ENCODE measurements around the gene COLEC11.

COLEC11 gene

GRCh38 chr2:3585261-3586109, 9.4 kb upstream of the COLEC11 start:
- DNase-seq, result no peak

- DNase-seq, result no peak
These were observed 8.7 kb upstream of the COLEC11 start for GRCh38 chr2:3586220-3586619.

- no peak for DNase-seq
These were observed 7.9 kb upstream of the COLEC11 start for GRCh38 chr2:3587021-3587420.

GRCh38 chr2:3587432-3587831, 7.5 kb upstream of the COLEC11 start:
- DNase-seq, result no peak

- DNase-seq, result no peak
These were observed 6.8 kb upstream of the COLEC11 start for GRCh38 chr2:3588084-3588483.

GRCh38 chr2:3589086-3589485, 5.8 kb upstream of the COLEC11 start:
- no peak for DNase-seq

GRCh38 chr2:3595404-3595803, 492 bp downstream of the COLEC11 start:
- DNase-seq, result no peak

- DNase-seq, result no peak
These were observed 1.1 kb downstream of the COLEC11 start for GRCh38 chr2:3595985-3596384.

- DNase-seq, result no peak
These were observed 2.0 kb downstream of the COLEC11 start for GRCh38 chr2:3596901-3597417.

- no peak for DNase-seq
These were observed 2.7 kb downstream of the COLEC11 start for GRCh38 chr2:3597567-3597966.

GRCh38 chr2:3598197-3598910, 3.4 kb downstream of the COLEC11 start:
- peak; percentile 12 to 15 for DNase-seq

- DNase-seq, result peak; percentile 56 to 63
These were observed 4.3 kb downstream of the COLEC11 start for GRCh38 chr2:3598912-3599854.

GRCh38 chr2:3600256-3600855, 5.4 kb downstream of the COLEC11 start:
- DNase-seq, result no peak

- no peak for DNase-seq
These were observed 6.8 kb downstream of the COLEC11 start for GRCh38 chr2:3601561-3602271.

- DNase-seq, result no peak
These were observed 7.8 kb downstream of the COLEC11 start for GRCh38 chr2:3602553-3603339.

- no peak for DNase-seq
These were observed 8.8 kb downstream of the COLEC11 start for GRCh38 chr2:3603536-3604206.

GRCh38 chr2:3604207-3604877, 9.4 kb downstream of the COLEC11 start:
- DNase-seq, result no peak

- DNase-seq, result peak in 1 of 2 experiments; percentile 26
These were observed 10.4 kb downstream of the COLEC11 start for GRCh38 chr2:3604991-3605961.

- no peak for DNase-seq
These were observed 11.1 kb downstream of the COLEC11 start for GRCh38 chr2:3606028-3606369.
